Mesenchymal stem cell (in vitro differentiated cells and primary cell): Measurements from ENCODE around the gene LSMEM2.
"Not testable (repeated sequence)": the region's sequence is repeated elsewhere in the genome, so short reads cannot be mapped to it uniquely, and the experiment has no call there.

Experiments
- DNase-seq: peaks from one replicate; pipeline ENCODE4 v3.0.0-alpha.2; 2013
- H2AFZ ChIP-seq: one replicate; pipeline ENCODE4 v1.6.1; 2013; ENCODE audit warnings: low read depth, mild to moderate bottlenecking, control low read depth, inconsistent platforms, low read length, moderate library complexity
- H2AK5ac ChIP-seq: 2 replicates; pipeline ENCODE4 v1.6.1; 2013; ENCODE audit warnings: low read length, moderate library complexity, mild to moderate bottlenecking, inconsistent platforms; ENCODE audit not compliant: severe bottlenecking
- H2BK120ac ChIP-seq: one replicate; pipeline ENCODE4 v1.6.1; 2013; ENCODE audit warnings: low read depth, mild to moderate bottlenecking, inconsistent platforms, low read length, moderate library complexity
- H2BK12ac ChIP-seq, 2 experiments: one replicate each; pipeline ENCODE4 v1.6.1; 2013; ENCODE audit warnings: inconsistent platforms in 2 of 2, low read length in 2 of 2, mild to moderate bottlenecking in 2 of 2, moderate library complexity in 2 of 2, control low read depth in 1 of 2
- H2BK15ac ChIP-seq: one replicate; pipeline ENCODE4 v1.6.1; 2013; ENCODE audit warnings: mild to moderate bottlenecking, low read depth, inconsistent platforms; ENCODE audit not compliant: poor library complexity, severe bottlenecking
- H2BK5ac ChIP-seq: 2 replicates; pipeline ENCODE4 v1.6.1; 2013; ENCODE audit warnings: low read depth, mild to moderate bottlenecking, low read length, control low read depth, inconsistent platforms; ENCODE audit not compliant: poor library complexity, severe bottlenecking
- H3K14ac ChIP-seq, 2 experiments: one replicate each; pipeline ENCODE4 v1.6.1; 2013; ENCODE audit warnings: inconsistent platforms in 2 of 2, low read length in 2 of 2, control low read depth in 1 of 2, mild to moderate bottlenecking in 1 of 2, moderate library complexity in 1 of 2
- H3K18ac ChIP-seq, 2 experiments: one replicate each; pipeline ENCODE4 v1.6.1; 2013; ENCODE audit warnings: inconsistent platforms in 2 of 2, low read length in 2 of 2, control low read depth in 1 of 2, low read depth in 1 of 2, mild to moderate bottlenecking in 1 of 2
- H3K23ac ChIP-seq, 2 experiments: one replicate each; pipeline ENCODE4 v1.6.1; 2013; ENCODE audit warnings: inconsistent platforms in 2 of 2, low read length in 2 of 2, mild to moderate bottlenecking in 2 of 2, moderate library complexity in 2 of 2, control low read depth in 1 of 2
- H3K27ac ChIP-seq: 2 replicates; pipeline ENCODE4 v1.5.1; 2013; ENCODE audit warnings: mild to moderate bottlenecking, moderate library complexity, low read length, control low read depth, inconsistent platforms; ENCODE audit not compliant: poor library complexity, severe bottlenecking
- H3K27me3 ChIP-seq, 2 experiments: 2 replicates each; pipeline versions ENCODE4 v1.6.1 to v1.7.0; 2013; ENCODE audit warnings: low read length in 2 of 2, mild to moderate bottlenecking in 2 of 2, moderate library complexity in 2 of 2, control low read depth in 1 of 2, inconsistent platforms in 1 of 2; ENCODE audit not compliant: control insufficient read depth in 1 of 2, insufficient read depth in 1 of 2
- H3K36me3 ChIP-seq, 2 experiments: 2 replicates each; pipeline versions ENCODE4 v1.6.1 to v1.7.0; 2013; ENCODE audit warnings: low read length in 2 of 2, control low read depth in 1 of 2, inconsistent platforms in 1 of 2, low read depth in 1 of 2, mild to moderate bottlenecking in 1 of 2; ENCODE audit not compliant: insufficient read depth in 2 of 2, control insufficient read depth in 1 of 2
- H3K4ac ChIP-seq, 2 experiments: one replicate each; pipeline ENCODE4 v1.6.1; 2013; ENCODE audit warnings: inconsistent platforms in 2 of 2, low read length in 2 of 2, mild to moderate bottlenecking in 2 of 2, moderate library complexity in 2 of 2, control low read depth in 1 of 2, low read depth in 1 of 2
- H3K4me1 ChIP-seq: 2 replicates; pipeline ENCODE4 v1.6.1; 2013; ENCODE audit warnings: low read depth, low read length, control low read depth; ENCODE audit not compliant: control insufficient read depth, insufficient read depth
- H3K4me2 ChIP-seq: 2 replicates; pipeline ENCODE4 v1.6.1; 2013; ENCODE audit warnings: low read length, mild to moderate bottlenecking, inconsistent platforms; ENCODE audit not compliant: poor library complexity, severe bottlenecking
- H3K4me3 ChIP-seq, 2 experiments: 2 replicates each; pipeline versions ENCODE4 v1.5.1 to v1.7.0; 2013; ENCODE audit warnings: low read length in 2 of 2, mild to moderate bottlenecking in 2 of 2, control low read depth in 1 of 2, low read depth in 1 of 2; ENCODE audit not compliant: insufficient read depth in 1 of 2
- H3K79me1 ChIP-seq: replicated peaks from 2 replicates; pipeline ENCODE4 v1.6.1; 2013; ENCODE audit warnings: mild to moderate bottlenecking, control low read depth, low read length, inconsistent platforms; ENCODE audit not compliant: poor library complexity, severe bottlenecking
- H3K9ac ChIP-seq: 2 replicates; pipeline ENCODE4 v1.7.0; 2013; ENCODE audit warnings: mild to moderate bottlenecking, low read length, moderate library complexity
- H3K9me3 ChIP-seq: 2 replicates; pipeline ENCODE4 v1.7.0; 2013; ENCODE audit warnings: mild to moderate bottlenecking, low read length; ENCODE audit not compliant: control insufficient read depth
- H4K8ac ChIP-seq: one replicate; pipeline ENCODE4 v1.6.1; 2013; ENCODE audit warnings: inconsistent platforms, mild to moderate bottlenecking, low read length, moderate library complexity
- H4K91ac ChIP-seq: one replicate; pipeline ENCODE4 v1.6.1; 2013; ENCODE audit warnings: mild to moderate bottlenecking, low read length, inconsistent platforms
- WGBS: methylation state at CpG from one replicate; pipeline ENCODE4 v1.1.7; 2013; ENCODE audit warnings: mixed read lengths; 5-methylcytosine and 5-hydroxymethylcytosine counted together

LSMEM2 gene

DNA sequence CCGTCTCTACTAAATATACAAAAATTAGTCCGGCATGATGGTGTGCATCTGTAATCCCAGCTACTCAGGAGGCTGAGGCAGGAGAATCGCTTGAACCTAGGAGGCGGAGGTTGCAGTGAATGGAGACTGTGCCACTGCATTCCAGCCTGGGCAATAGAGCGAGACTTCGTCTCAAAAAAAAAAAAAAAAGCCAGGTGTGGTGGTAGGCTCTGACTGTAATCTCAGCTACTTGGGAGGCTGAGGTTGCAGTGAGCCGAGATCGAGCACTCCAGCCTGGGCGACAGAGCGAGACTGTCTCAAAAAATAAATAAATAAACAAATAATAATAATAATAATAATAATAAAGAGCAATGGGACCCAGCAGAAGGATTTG lies 6.4 kb upstream of the LSMEM2 start:
- H2BK120ac ChIP-seq, H3K79me1 ChIP-seq, H3K14ac ChIP-seq, H3K23ac ChIP-seq, H3K27ac ChIP-seq, H2BK15ac ChIP-seq, H3K9me3 ChIP-seq, H2AFZ ChIP-seq, DNase-seq, H2BK5ac ChIP-seq, H4K8ac ChIP-seq, H4K91ac ChIP-seq, H3K4me2 ChIP-seq, H2AK5ac ChIP-seq, H3K18ac ChIP-seq, H3K9ac ChIP-seq, H3K36me3 ChIP-seq, H2BK12ac ChIP-seq, H3K4ac ChIP-seq, H3K4me3 ChIP-seq: not testable (repeated sequence)
- 72% methylated on average over 6 of the region's 10 CpGs for WGBS
- H3K4me1 ChIP-seq: peaks cover 56% of the 10 kb centered on the region
- peaks cover 21 to 31% of the 10 kb centered on the region in 2 experiments for H3K27me3 ChIP-seq

DNA sequence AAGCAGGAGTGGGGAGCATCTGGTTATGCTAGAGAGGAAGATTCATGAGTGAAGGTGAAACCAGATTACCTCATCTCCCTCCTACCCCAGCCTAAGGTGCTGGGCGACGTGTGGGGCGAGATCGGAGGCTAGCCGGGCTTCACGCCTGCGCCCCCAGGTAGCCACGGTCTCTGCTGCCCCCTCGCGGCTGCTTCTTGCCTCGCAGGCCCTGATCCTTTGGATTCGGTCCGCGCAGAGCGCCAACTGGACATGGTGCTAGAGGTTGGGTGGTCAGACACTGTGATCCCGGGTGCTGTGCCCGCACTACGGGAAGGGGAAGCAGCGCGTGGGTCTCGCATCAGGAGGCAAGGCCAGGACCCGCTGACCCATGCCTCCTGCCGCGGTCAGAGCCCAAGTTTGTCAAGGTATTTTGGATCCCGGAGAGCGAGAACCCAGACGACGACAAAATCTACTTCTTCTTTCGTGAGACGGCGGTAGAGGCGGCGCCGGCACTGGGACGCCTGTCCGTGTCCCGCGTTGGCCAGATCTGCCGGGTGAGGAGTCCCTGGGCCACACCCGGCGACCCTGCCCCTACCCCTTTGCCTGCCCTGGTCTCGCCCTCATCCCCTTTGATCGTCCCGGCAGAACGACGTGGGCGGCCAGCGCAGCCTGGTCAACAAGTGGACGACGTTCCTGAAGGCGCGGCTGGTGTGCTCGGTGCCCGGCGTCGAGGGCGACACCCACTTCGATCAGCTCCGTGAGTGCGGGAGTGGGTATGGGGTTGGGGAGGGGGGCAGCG lies 5.8 kb upstream of the LSMEM2 start:
- H3K4ac ChIP-seq: peak overlapping the region in 1 of 2 experiments; percentile 50
- H3K4me3 ChIP-seq: peak overlapping the region; percentile 34 to 72
- no peaks in the 10 kb centered on the region for H3K79me1 ChIP-seq
- peak overlapping the region; percentile 58 for H3K4me2 ChIP-seq
- no peak overlapping the region for H2BK15ac ChIP-seq
- peak overlapping the region in 1 of 2 experiments; percentile 66 for H3K23ac ChIP-seq
- H3K4me1 ChIP-seq: peaks cover 50% of the 10 kb centered on the region
- peak overlapping the region in 1 of 2 experiments; percentile 95 for H2BK12ac ChIP-seq
- H2AK5ac ChIP-seq: no peak overlapping the region
- WGBS: 26% methylated on average over 57 of the region's 61 CpGs
- peak overlapping the region; percentile 52 for H4K91ac ChIP-seq
- peak; percentile 73 for DNase-seq
- H3K9me3 ChIP-seq: no peaks in the 10 kb centered on the region
- H3K27me3 ChIP-seq: peaks cover 21 to 31% of the 10 kb centered on the region in 2 experiments
- no peak overlapping the region for H2BK120ac ChIP-seq
- H2AFZ ChIP-seq: peak overlapping the region; percentile 33
- peaks cover 0 to 5% of the 10 kb centered on the region in 2 experiments for H3K36me3 ChIP-seq
- H3K14ac ChIP-seq: no peak overlapping the region
- H3K9ac ChIP-seq: peak overlapping the region; percentile 57
- H4K8ac ChIP-seq: peak overlapping the region; percentile 27
- H3K18ac ChIP-seq: peak overlapping the region; percentile 58 to 70
- H3K27ac ChIP-seq: no peak overlapping the region
- H2BK5ac ChIP-seq: no peak overlapping the region

DNA sequence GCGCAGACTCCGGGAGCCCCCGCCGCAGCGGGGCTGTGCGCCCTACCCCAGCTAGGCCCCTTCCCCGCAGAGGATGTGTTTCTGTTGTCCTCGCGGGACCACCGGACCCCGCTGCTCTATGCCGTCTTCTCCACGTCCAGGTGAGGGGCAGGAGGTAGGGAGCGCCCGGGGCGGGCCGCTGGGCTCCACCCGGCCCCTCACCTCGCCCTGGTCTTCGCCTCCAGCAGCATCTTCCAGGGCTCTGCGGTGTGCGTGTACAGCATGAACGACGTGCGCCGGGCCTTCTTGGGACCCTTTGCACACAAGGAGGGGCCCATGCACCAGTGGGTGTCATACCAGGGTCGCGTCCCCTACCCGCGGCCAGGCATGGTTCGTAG lies 5.2 kb upstream of the LSMEM2 start:
- H3K9ac ChIP-seq: no peak overlapping the region
- H2AFZ ChIP-seq: no peak overlapping the region
- WGBS: 83% methylated on average over 26 of the region's 31 CpGs
- H2AK5ac ChIP-seq: no peak overlapping the region
- no peak overlapping the region for H3K18ac ChIP-seq
- H3K27me3 ChIP-seq: peaks cover 21 to 31% of the 10 kb centered on the region in 2 experiments
- H3K4ac ChIP-seq: no peak overlapping the region
- DNase-seq: no peak
- no peaks in the 10 kb centered on the region for H3K9me3 ChIP-seq
- no peak overlapping the region for H2BK15ac ChIP-seq
- no peak overlapping the region for H2BK12ac ChIP-seq
- peaks cover 0 to 5% of the 10 kb centered on the region in 2 experiments for H3K36me3 ChIP-seq
- no peak overlapping the region for H2BK120ac ChIP-seq
- no peak overlapping the region for H3K27ac ChIP-seq
- no peak overlapping the region for H4K8ac ChIP-seq
- H3K14ac ChIP-seq: no peak overlapping the region
- H3K4me3 ChIP-seq: no peak overlapping the region
- no peak overlapping the region for H3K23ac ChIP-seq
- no peak overlapping the region for H2BK5ac ChIP-seq
- no peaks in the 10 kb centered on the region for H3K79me1 ChIP-seq
- H3K4me2 ChIP-seq: no peak overlapping the region
- H3K4me1 ChIP-seq: peaks cover 44% of the 10 kb centered on the region
- no peak overlapping the region for H4K91ac ChIP-seq

DNA sequence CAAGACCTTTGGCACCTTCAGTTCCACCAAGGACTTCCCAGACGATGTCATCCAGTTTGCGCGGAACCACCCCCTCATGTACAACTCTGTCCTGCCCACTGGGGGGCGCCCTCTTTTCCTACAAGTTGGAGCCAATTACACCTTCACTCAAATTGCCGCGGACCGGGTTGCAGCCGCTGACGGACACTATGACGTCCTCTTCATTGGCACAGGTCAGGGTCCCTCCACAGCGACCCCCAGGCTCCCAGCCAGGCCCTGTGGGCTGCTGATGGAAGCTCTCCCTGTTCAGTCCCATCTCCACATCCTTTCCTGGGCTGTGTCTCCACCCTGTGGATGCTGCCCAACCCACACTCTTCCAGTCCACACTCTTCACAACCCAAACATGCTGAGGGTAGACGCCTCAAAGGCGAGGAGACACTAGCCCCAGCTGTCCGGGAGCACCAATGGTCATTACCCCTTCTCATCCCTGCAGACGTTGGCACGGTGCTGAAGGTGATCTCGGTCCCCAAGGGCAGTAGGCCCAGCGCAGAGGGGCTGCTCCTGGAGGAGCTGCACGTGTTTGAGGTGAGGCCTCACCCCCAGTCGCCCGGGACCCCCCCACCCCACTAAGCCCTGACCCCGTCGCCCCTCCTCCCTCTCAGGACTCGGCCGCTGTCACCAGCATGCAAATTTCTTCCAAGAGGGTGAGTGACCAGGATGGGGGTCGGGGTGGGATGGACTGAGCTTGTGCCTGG lies 4.3 kb upstream of the LSMEM2 start:
- Histone ChIP-seq H3K18ac (no peak overlapping the region), H3K4me2 (no peak overlapping the region), H3K23ac (no peak overlapping the region), H2BK15ac (no peak overlapping the region), H2BK120ac (no peak overlapping the region), H2BK12ac (no peak overlapping the region), H3K27ac (no peak overlapping the region), H2AFZ (no peak overlapping the region), H3K9me3 (no peaks in the 10 kb centered on the region), H3K27me3 (peaks cover 21 to 31% of the 10 kb centered on the region in 2 experiments), H3K4me3 (no peak overlapping the region), H2AK5ac (no peak overlapping the region), H4K8ac (no peak overlapping the region), H3K36me3 (peaks cover 0 to 5% of the 10 kb centered on the region in 2 experiments), H3K4ac (no peak overlapping the region), H3K4me1 (peaks cover 36% of the 10 kb centered on the region), H4K91ac (no peak overlapping the region), H3K9ac (no peak overlapping the region), H3K79me1 (no peaks in the 10 kb centered on the region), H3K14ac (no peak overlapping the region), H2BK5ac (no peak overlapping the region)
- WGBS: 30% methylated on average over 19 of the region's 26 CpGs
- DNase-seq: peak; percentile 67
